Subcutaneous adipose tissue (tissue), 4 donors: ENCODE measurements around the gene MRPL2. TPM values are rescaled to one million over a fixed set of nuclear protein-coding genes. Genes with fewer than 3 reads are reported as not detected.

ENCODE experiments used
- CTCF ChIP-seq: fragments of 450-650 bp; IDR thresholded peaks from one replicate; pipeline ENCODE4 v1.5.1; 2016; ENCODE audit warnings: low read depth, mild to moderate bottlenecking, control low read depth, antibody characterized with exemption, moderate library complexity
- total RNA-seq, 4 donors: library from RNA; depleted of rRNA; stranded (reverse); fragments of >200 nt; gene quantifications; one replicate each; pipeline ENCODE4 v1.1.0, GENCODE V29; 2016

Gene MRPL2
- total RNA-seq, 4 donors from 2014 or later = 10.4 to 19.8 (median 16.6) TPM

GRCh38 chr6:43005844-43006243, 53.4 kb downstream of the MRPL2 start:
- TF ChIP-seq CTCF = no peak

Other genes with a start within 250 kb of the MRPL2 start
- 100 to 1,000 TPM in 1 of 4 donors, 10 to 100 TPM in 3; 85.5 to 106 (median 91.2) TPM for gene RPL7L1, start 179.8 kb downstream of the MRPL2 start, total RNA-seq
- gene PTCRA, start 143.4 kb downstream of the MRPL2 start, total RNA-seq = 1 to 10 TPM in 1 of 4 donors, not detected in 3; 1.5 TPM
- 10 to 100 TPM; 15.0 to 48.3 (median 26.1) TPM for gene CNPY3, start 130.0 kb downstream of the MRPL2 start, total RNA-seq
- under 1 TPM in 1 of 4 donors, not detected in 3; 0.44 TPM for gene GNMT, start 98.7 kb downstream of the MRPL2 start, total RNA-seq
- gene PEX6, start 80.3 kb downstream of the MRPL2 start, total RNA-seq = 10 to 100 TPM in 3 of 4 donors, 1 to 10 TPM in 1; 6.0 to 30.9 (median 14.0) TPM
- gene PPP2R5D, start 74.9 kb downstream of the MRPL2 start, total RNA-seq = 10 to 100 TPM; 26.7 to 43.1 (median 34.7) TPM
- 10 to 100 TPM; 46.3 to 57.8 (median 52.0) TPM for gene MEA1, start 45.5 kb downstream of the MRPL2 start, total RNA-seq
- 10 to 100 TPM; 39.1 to 77.3 (median 64.0) TPM for gene KLHDC3, start 45.2 kb downstream of the MRPL2 start, total RNA-seq
- 10 to 100 TPM; 42.7 to 63.9 (median 55.4) TPM for gene RRP36, start 37.8 kb downstream of the MRPL2 start, total RNA-seq
- gene CUL7, start 5.6 kb downstream of the MRPL2 start, total RNA-seq = 10 to 100 TPM in 3 of 4 donors, 1 to 10 TPM in 1; 7.2 to 25.6 (median 14.5) TPM
- gene KLC4, start 197 bp upstream of the MRPL2 start, total RNA-seq = 10 to 100 TPM; 10.9 to 24.7 (median 21.9) TPM
- gene PTK7, start 16.9 kb upstream of the MRPL2 start, total RNA-seq = 10 to 100 TPM in 1 of 4 donors, 1 to 10 TPM in 3; 1.8 to 11.4 (median 3.6) TPM
- 10 to 100 TPM in 2 of 4 donors, 1 to 10 TPM in 2; 8.5 to 22.8 (median 10.6) TPM for gene SRF, start 111.8 kb upstream of the MRPL2 start, total RNA-seq
- 10 to 100 TPM; 16.3 to 36.7 (median 27.2) TPM for gene CUL9, start 122.8 kb upstream of the MRPL2 start, total RNA-seq
- gene DNPH1, start 170.0 kb upstream of the MRPL2 start, total RNA-seq = 10 to 100 TPM; 29.8 to 72.9 (median 50.8) TPM
- gene TTBK1, start 184.0 kb upstream of the MRPL2 start, total RNA-seq = not detected
- not detected for gene SLC22A7, start 238.8 kb upstream of the MRPL2 start, total RNA-seq
- 1 to 10 TPM in 1 of 4 donors, under 1 TPM in 1, not detected in 2; 0.88 to 2.0 TPM for gene CRIP3, start 249.4 kb upstream of the MRPL2 start, total RNA-seq